GM12872 (cell line): ENCODE results near the gene PHACTR1.

Experiments used
- CTCF ChIP-seq: IDR thresholded peaks from 3 replicates; pipeline ENCODE4 v1.5.1; 2011; ENCODE audit warnings: low read depth, mild to moderate bottlenecking, low read length, moderate library complexity; ENCODE audit not compliant: insufficient read depth

Gene PHACTR1

GRCh38 chr6:12815884-12816600 lies 99.5 kb downstream of the PHACTR1 start:
- no peak for TF ChIP-seq CTCF

- TF ChIP-seq CTCF = no peak
Measured at GRCh38 chr6:12818324-12818723, 101.8 kb downstream of the PHACTR1 start.

- no peak for TF ChIP-seq CTCF
Measured at GRCh38 chr6:12823847-12824246, 107.3 kb downstream of the PHACTR1 start.

GRCh38 chr6:12826584-12826983 lies 110.0 kb downstream of the PHACTR1 start:
- TF ChIP-seq CTCF = no peak

GRCh38 chr6:12827921-12828320 lies 111.4 kb downstream of the PHACTR1 start:
- no peak for TF ChIP-seq CTCF

- no peak for TF ChIP-seq CTCF
Measured at GRCh38 chr6:12832226-12832735, 115.7 kb downstream of the PHACTR1 start.

GRCh38 chr6:12836009-12836408 lies 119.4 kb downstream of the PHACTR1 start:
- no peak for TF ChIP-seq CTCF
